Breast epithelium (tissue), 3 donors: ENCODE results near the gene CCNJL.

Experiments used
- CTCF ChIP-seq, 3 donors: fragments of 450-650 bp; IDR thresholded peaks; one replicate each; pipeline ENCODE4 v1.5.1; 2016 to 2017; ENCODE audit warnings: antibody characterized with exemption in 3 of 3, mild to moderate bottlenecking in 3 of 3, moderate library complexity in 3 of 3
- POLR2A ChIP-seq: fragments of 450-650 bp; IDR thresholded peaks from one replicate; pipeline ENCODE4 v1.6.1; 2016; ENCODE audit warnings: antibody characterized with exemption, mild to moderate bottlenecking, moderate library complexity

GRCh38 chr5:160354666-160355065 is 42.3 kb upstream of the CCNJL start:
- TF ChIP-seq CTCF (IDR thresholded peaks at IDR 0.05) (no peak), POLR2A (no peak)
